ENCODE results near the gene ABCA9. TPM values are rescaled to one million over a fixed set of nuclear protein-coding genes. Genes with fewer than 3 reads are reported as not detected.
A peak's percentile ranks its signal among the peaks of the same experiment; 100 is the strongest.
"Not testable (repeated sequence)": the region's sequence is repeated elsewhere in the genome, so short reads cannot be mapped to it uniquely, and the experiment has no call there.

ABCA9 gene
- total and polyA plus RNA-seq, 9 donors, result 10.3 to 18.5 (median 13.2) TPM

GRCh38 chr17:68957944-68958343, 102.8 kb downstream of the ABCA9 start:
- Histone ChIP-seq H3K4me1 (ENCODE audit: control insufficient read depth, insufficient read depth, low read length) (peaks cover 10% of the 10 kb centered on the region), H3K4me3 (ENCODE audit: low read length) (no peak overlapping the region), H3K9me3 (replicated peaks; ENCODE audit: control insufficient read depth, low read depth, low read length) (no peaks in the 10 kb centered on the region), H3K27me3 (ENCODE audit: control insufficient read depth, insufficient read depth, low read length) (no peaks in the 10 kb centered on the region), H3K27ac (ENCODE audit: low read length) (no peak overlapping the region), H3K36me3 (ENCODE audit: control insufficient read depth, insufficient read depth, low read length) (no peaks in the 10 kb centered on the region)
- DNase-seq, result no peak
- WGBS (ENCODE audit: insufficient coverage), result no CpG with 5 or more reads among the region's 1 CpG

- H3K36me3 ChIP-seq (ENCODE audit: control insufficient read depth, insufficient read depth, low read length), result peaks cover 3% of the 10 kb centered on the region
- H3K27me3 ChIP-seq (ENCODE audit: control insufficient read depth, insufficient read depth, low read length), result no peaks in the 10 kb centered on the region
- no CpG with 5 or more reads among the region's 4 CpGs for WGBS (ENCODE audit: insufficient coverage)
- H3K4me3 ChIP-seq (ENCODE audit: low read length), result peak within 1 kb of the TSS; percentile 16
- H3K27ac ChIP-seq (ENCODE audit: low read length), result peak within 1 kb of the TSS; percentile 55
- peak; percentile 84 for DNase-seq
- no peaks in the 10 kb centered on the region for H3K9me3 ChIP-seq (replicated peaks; ENCODE audit: control insufficient read depth, low read depth, low read length)
- peaks cover 4% of the 10 kb centered on the region for H3K4me1 ChIP-seq (ENCODE audit: control insufficient read depth, insufficient read depth, low read length)
Observed at GRCh38 chr17:68955181-68955841, 105.4 kb downstream of the ABCA9 start, which contains the start of gene ABCA8. ABCA8 (minus strand) TSS chr17:68955392; CDS start chr17:68942034, 13,358 bp downstream.

GRCh38 chr17:68954146-68954896, 106.4 kb downstream of the ABCA9 start:
- peak overlapping the region; percentile 25 for H3K27ac ChIP-seq (ENCODE audit: low read length)
- peak; percentile 59 for DNase-seq
- WGBS (ENCODE audit: insufficient coverage), result 0% methylated on average over 1 of the region's 4 CpGs

GRCh38 chr17:68953340-68953997, 107.3 kb downstream of the ABCA9 start:
- H3K4me1 ChIP-seq (ENCODE audit: control insufficient read depth, insufficient read depth, low read length), result peaks cover 4% of the 10 kb centered on the region
- H3K4me3 ChIP-seq (ENCODE audit: low read length), result peak overlapping the region; percentile 17
- peaks cover 3% of the 10 kb centered on the region for H3K36me3 ChIP-seq (ENCODE audit: control insufficient read depth, insufficient read depth, low read length)
- no peaks in the 10 kb centered on the region for H3K9me3 ChIP-seq (replicated peaks; ENCODE audit: control insufficient read depth, low read depth, low read length)
- no peak for DNase-seq
- no peaks in the 10 kb centered on the region for H3K27me3 ChIP-seq (ENCODE audit: control insufficient read depth, insufficient read depth, low read length)
- WGBS (ENCODE audit: insufficient coverage), result no CpG with 5 or more reads among the region's 4 CpGs
- H3K27ac ChIP-seq (ENCODE audit: low read length), result no peak overlapping the region

More at GRCh38 chr17:68954146-68954896, 106.4 kb downstream of the ABCA9 start:
- H3K4me1 ChIP-seq (ENCODE audit: control insufficient read depth, insufficient read depth, low read length), result peaks cover 4% of the 10 kb centered on the region
- no peaks in the 10 kb centered on the region for H3K9me3 ChIP-seq (replicated peaks; ENCODE audit: control insufficient read depth, low read depth, low read length)
- H3K36me3 ChIP-seq (ENCODE audit: control insufficient read depth, insufficient read depth, low read length), result peaks cover 3% of the 10 kb centered on the region
- peak overlapping the region; percentile 16 for H3K4me3 ChIP-seq (ENCODE audit: low read length)
- no peaks in the 10 kb centered on the region for H3K27me3 ChIP-seq (ENCODE audit: control insufficient read depth, insufficient read depth, low read length)

- Histone ChIP-seq H3K4me3 (ENCODE audit: low read length) (no peak overlapping the region), H3K4me1 (ENCODE audit: control insufficient read depth, insufficient read depth, low read length) (peaks cover 4% of the 10 kb centered on the region), H3K9me3 (replicated peaks; ENCODE audit: control insufficient read depth, low read depth, low read length) (no peaks in the 10 kb centered on the region), H3K27ac (ENCODE audit: low read length) (no peak overlapping the region), H3K36me3 (ENCODE audit: control insufficient read depth, insufficient read depth, low read length) (peaks cover 3% of the 10 kb centered on the region), H3K27me3 (ENCODE audit: control insufficient read depth, insufficient read depth, low read length) (no peaks in the 10 kb centered on the region)
- DNase-seq, result no peak
- WGBS (ENCODE audit: insufficient coverage), result no CpG with 5 or more reads among the region's 4 CpGs
Observed at GRCh38 chr17:68950725-68951124, 110.0 kb downstream of the ABCA9 start.

GRCh38 chr17:68947868-68948267, 112.9 kb downstream of the ABCA9 start:
- not testable (repeated sequence) for H3K36me3 ChIP-seq (ENCODE audit: control insufficient read depth, insufficient read depth, low read length); DNase-seq; H3K9me3 ChIP-seq (replicated peaks; ENCODE audit: control insufficient read depth, low read depth, low read length); H3K4me3 ChIP-seq (ENCODE audit: low read length); H3K27ac ChIP-seq (ENCODE audit: low read length); H3K27me3 ChIP-seq (ENCODE audit: control insufficient read depth, insufficient read depth, low read length); H3K4me1 ChIP-seq (ENCODE audit: control insufficient read depth, insufficient read depth, low read length)
- WGBS (ENCODE audit: insufficient coverage), result no CpG with 5 or more reads among the region's 1 CpG

GRCh38 chr17:68944435-68945035, 116.2 kb downstream of the ABCA9 start:
- Histone ChIP-seq H3K36me3 (ENCODE audit: control insufficient read depth, insufficient read depth, low read length) (no peaks in the 10 kb centered on the region), H3K4me1 (ENCODE audit: control insufficient read depth, insufficient read depth, low read length) (no peaks in the 10 kb centered on the region), H3K4me3 (ENCODE audit: low read length) (no peak overlapping the region), H3K27ac (ENCODE audit: low read length) (no peak overlapping the region), H3K9me3 (replicated peaks; ENCODE audit: control insufficient read depth, low read depth, low read length) (no peaks in the 10 kb centered on the region), H3K27me3 (ENCODE audit: control insufficient read depth, insufficient read depth, low read length) (no peaks in the 10 kb centered on the region)
- no peak for DNase-seq
- 67% methylated on average over 2 of the region's 6 CpGs for WGBS (ENCODE audit: insufficient coverage)

GRCh38 chr17:68943812-68944182, 116.9 kb downstream of the ABCA9 start:
- not testable (repeated sequence) for H3K9me3 ChIP-seq (replicated peaks; ENCODE audit: control insufficient read depth, low read depth, low read length); H3K4me3 ChIP-seq (ENCODE audit: low read length); H3K4me1 ChIP-seq (ENCODE audit: control insufficient read depth, insufficient read depth, low read length); H3K27me3 ChIP-seq (ENCODE audit: control insufficient read depth, insufficient read depth, low read length); H3K27ac ChIP-seq (ENCODE audit: low read length); DNase-seq; H3K36me3 ChIP-seq (ENCODE audit: control insufficient read depth, insufficient read depth, low read length)
- no CpG with 5 or more reads among the region's 2 CpGs for whole genome bisulfite sequencing (ENCODE audit: insufficient coverage)

GRCh38 chr17:68943123-68943811, 117.5 kb downstream of the ABCA9 start:
- Histone ChIP-seq H3K4me1 (ENCODE audit: control insufficient read depth, insufficient read depth, low read length) (no peaks in the 10 kb centered on the region), H3K36me3 (ENCODE audit: control insufficient read depth, insufficient read depth, low read length) (no peaks in the 10 kb centered on the region), H3K9me3 (replicated peaks; ENCODE audit: control insufficient read depth, low read depth, low read length) (no peaks in the 10 kb centered on the region), H3K27me3 (ENCODE audit: control insufficient read depth, insufficient read depth, low read length) (no peaks in the 10 kb centered on the region), H3K27ac (ENCODE audit: low read length) (no peak overlapping the region), H3K4me3 (ENCODE audit: low read length) (no peak overlapping the region)
- DNase-seq, result no peak
- no CpG with 5 or more reads among the region's 4 CpGs for WGBS (ENCODE audit: insufficient coverage)
